Measurements from ENCODE around the gene CLDND2. TPM values are rescaled to one million over a fixed set of nuclear protein-coding genes. Genes with fewer than 3 reads are reported as not detected.
"Not testable (repeated sequence)": the region's sequence is repeated elsewhere in the genome, so short reads cannot be mapped to it uniquely, and the experiment has no call there.

The CLDND2 gene
- total RNA-seq, 2 donors from 2014 or later, result not detected

GRCh38 chr19:51410950-51411748 is 42.3 kb upstream of the CLDND2 start:
- H3K27ac ChIP-seq, result no peak overlapping the region
- no peaks in the 10 kb centered on the region for H3K9me3 ChIP-seq
- no peak for TF ChIP-seq POLR2A (IDR thresholded peaks at IDR 0.05)
- no peaks in the 10 kb centered on the region for H3K27me3 ChIP-seq
- intact Hi-C loops (cut with DNase I), result no loop called here
- ATAC-seq, result no peak
- no peak for DNase-seq
- H3K36me3 ChIP-seq (replicated peaks in 1 of 2; ENCODE audit: insufficient read depth in 1 of 2, low read depth in 2 of 2), result no peaks in the 10 kb centered on the region
- H3K4me3 ChIP-seq, result no peak overlapping the region
- 68 to 73% methylated on average over 15 of the region's 15 CpGs for WGBS, 2 donors
- H3K4me1 ChIP-seq, result no peaks in the 10 kb centered on the region

- TF ChIP-seq POLR2A (IDR thresholded peaks at IDR 0.05) (no peak), CTCF (IDR thresholded peaks at IDR 0.05) (peak; percentile 11 to 64 (median 48))
- Histone ChIP-seq H3K27ac (peak overlapping the region in 1 of 4 donors; percentile 41), H3K9me3 (peaks cover 0 to 10% (median 0%) of the 10 kb centered on the region in 3 donors), H3K36me3 (replicated peaks in 1 of 2; ENCODE audit: insufficient read depth in 1 of 2, low read depth in 2 of 2) (no peaks in the 10 kb centered on the region), H3K4me3 (no peak overlapping the region), H3K4me1 (no peaks in the 10 kb centered on the region), H3K27me3 (no peaks in the 10 kb centered on the region)
- 14 to 24% methylated on average over 6 of the region's 6 CpGs for WGBS, 2 donors
- DNase-seq (peak; percentile 21 to 32 (median 28)), ATAC-seq (no peak)
- intact Hi-C loops (cut with DNase I), result no loop called here
Observed at GRCh38 chr19:51407511-51408131, 38.8 kb upstream of the CLDND2 start.

- no peaks in the 10 kb centered on the region for H3K36me3 ChIP-seq (replicated peaks in 1 of 2; ENCODE audit: insufficient read depth in 1 of 2, low read depth in 2 of 2)
- no peak overlapping the region for H3K4me3 ChIP-seq
- WGBS, 2 donors, result 85 to 89% methylated on average over 9 of the region's 9 CpGs
- H3K27ac ChIP-seq, result no peak overlapping the region
- H3K4me1 ChIP-seq, result no peaks in the 10 kb centered on the region
- intact Hi-C loops (cut with DNase I), result no loop called here
- H3K9me3 ChIP-seq, result peaks cover 0 to 19% (median 0%) of the 10 kb centered on the region in 3 donors
- H3K27me3 ChIP-seq, result no peaks in the 10 kb centered on the region
- ATAC-seq, result no peak
- TF ChIP-seq POLR2A (IDR thresholded peaks at IDR 0.05) (no peak), CTCF (IDR thresholded peaks at IDR 0.05) (no peak)
- no peak for DNase-seq
Observed at GRCh38 chr19:51402117-51402516, 33.3 kb upstream of the CLDND2 start.

- H3K9me3 ChIP-seq, result peaks cover 0 to 19% (median 0%) of the 10 kb centered on the region in 3 donors
- not testable (repeated sequence) for H3K27me3 ChIP-seq; H3K4me3 ChIP-seq; ATAC-seq; DNase-seq; H3K27ac ChIP-seq; H3K36me3 ChIP-seq (replicated peaks in 1 of 2; ENCODE audit: insufficient read depth in 1 of 2, low read depth in 2 of 2); H3K4me1 ChIP-seq
- intact Hi-C loops (cut with DNase I), result loop anchor here (10.0 kb wide), 1 partner anchor 55 kb away; the partner anchor contains the start of gene VSIG10L
- WGBS, 2 donors, result 72 to 74% methylated on average over 7 of the region's 7 CpGs
Observed at GRCh38 chr19:51399936-51400335, 31.1 kb upstream of the CLDND2 start.

GRCh38 chr19:51399231-51399630 is 30.4 kb upstream of the CLDND2 start:
- intact Hi-C loops (cut with DNase I), result loop anchor here (10.0 kb wide), 1 partner anchor 54 kb away; the partner anchor contains the start of gene VSIG10L
- no peak for ATAC-seq
- no peak for DNase-seq
- Histone ChIP-seq H3K9me3 (peaks cover 0 to 19% (median 0%) of the 10 kb centered on the region in 3 donors), H3K4me1 (peaks cover 6% of the 10 kb centered on the region), H3K36me3 (replicated peaks in 1 of 2; ENCODE audit: insufficient read depth in 1 of 2, low read depth in 2 of 2) (no peaks in the 10 kb centered on the region), H3K4me3 (no peak overlapping the region), H3K27ac (no peak overlapping the region), H3K27me3 (no peaks in the 10 kb centered on the region)
- 72 to 83% methylated on average over 5 of the region's 5 CpGs for WGBS, 2 donors
- no peak for TF ChIP-seq CTCF (IDR thresholded peaks at IDR 0.05)
- no peak for TF ChIP-seq POLR2A (IDR thresholded peaks at IDR 0.05)
